Osteoblast (primary cell): Measurements from ENCODE around the gene NAALADL1. TPM values are rescaled to one million over a fixed set of nuclear protein-coding genes. Genes with fewer than 3 reads are reported as not detected.

Source experiments
- DNase-seq: peaks from one replicate; pipeline ENCODE4 v3.0.0; 2011; ENCODE audit warnings: low spot score, mixed read lengths; ENCODE audit not compliant: insufficient read length; ENCODE audit errors: missing footprints
- H2AFZ ChIP-seq: 2 replicates; pipeline ENCODE4 v1.6.0; 2011; ENCODE audit warnings: mild to moderate bottlenecking, low read length
- H3K27ac ChIP-seq: 2 replicates; pipeline ENCODE4 v1.5.1; 2011; ENCODE audit warnings: mild to moderate bottlenecking, low read depth, low read length, moderate library complexity
- H3K27me3 ChIP-seq: 2 replicates; pipeline ENCODE4 v1.6.0; 2012; ENCODE audit warnings: mild to moderate bottlenecking, control low read depth, inconsistent platforms, low read length, moderate library complexity; ENCODE audit not compliant: insufficient read depth
- H3K36me3 ChIP-seq: 2 replicates; pipeline ENCODE4 v1.5.1; 2011; ENCODE audit warnings: mild to moderate bottlenecking, low read length, control low read depth, moderate library complexity; ENCODE audit not compliant: insufficient read depth
- H3K4me1 ChIP-seq: 2 replicates; pipeline ENCODE4 v1.5.1; 2011; ENCODE audit warnings: mild to moderate bottlenecking, low read length, control low read depth, moderate library complexity; ENCODE audit not compliant: insufficient read depth
- H3K4me2 ChIP-seq: 2 replicates; pipeline ENCODE4 v1.6.0; 2011; ENCODE audit warnings: mild to moderate bottlenecking, low read length; ENCODE audit not compliant: insufficient read depth
- H3K4me3 ChIP-seq: fragments of 200-600 bp; sonication (generic); 3 replicates; pipeline ENCODE4 v1.5.1; 2012; ENCODE audit warnings: mild to moderate bottlenecking, low read length, inconsistent platforms; ENCODE audit not compliant: insufficient read depth
- H3K79me2 ChIP-seq: 2 replicates; pipeline ENCODE4 v1.6.0; 2012; ENCODE audit warnings: mild to moderate bottlenecking, low read length, control low read depth, inconsistent platforms; ENCODE audit not compliant: insufficient read depth
- H3K9me3 ChIP-seq: 2 replicates; pipeline ENCODE4 v1.5.1; 2011; ENCODE audit warnings: low read depth, low read length, control low read depth
- H4K20me1 ChIP-seq: 2 replicates; pipeline ENCODE4 v1.6.0; 2012; ENCODE audit warnings: mild to moderate bottlenecking, low read length, control low read depth; ENCODE audit not compliant: insufficient read depth
- total RNA-seq: library from RNA; depleted of rRNA; stranded (reverse); fragments of >200 nt; gene quantifications from 2 replicates; pipeline ENCODE4 v1.2.3, GENCODE V29; 2012
- TF ChIP-seq, protein P1 (sequence below): IDR thresholded peaks from 2 replicates; pipeline ENCODE4 v1.5.1; 2011; ENCODE audit warnings: mild to moderate bottlenecking, low read depth, low read length, moderate library complexity; ENCODE audit errors: extremely low read depth

Gene NAALADL1
- total RNA-seq, 1 donor, result 17.7 TPM

GRCh38 chr11:65043881-65044501 lies 14.4 kb downstream of the NAALADL1 start:
- H3K36me3 ChIP-seq, result peaks cover 2% of the 10 kb centered on the region
- H3K79me2 ChIP-seq, result peaks cover 6% of the 10 kb centered on the region
- peak; percentile 94 for DNase-seq
- no peak overlapping the region for H2AFZ ChIP-seq
- no peak overlapping the region for H3K4me3 ChIP-seq
- TF ChIP-seq, protein P1, sequence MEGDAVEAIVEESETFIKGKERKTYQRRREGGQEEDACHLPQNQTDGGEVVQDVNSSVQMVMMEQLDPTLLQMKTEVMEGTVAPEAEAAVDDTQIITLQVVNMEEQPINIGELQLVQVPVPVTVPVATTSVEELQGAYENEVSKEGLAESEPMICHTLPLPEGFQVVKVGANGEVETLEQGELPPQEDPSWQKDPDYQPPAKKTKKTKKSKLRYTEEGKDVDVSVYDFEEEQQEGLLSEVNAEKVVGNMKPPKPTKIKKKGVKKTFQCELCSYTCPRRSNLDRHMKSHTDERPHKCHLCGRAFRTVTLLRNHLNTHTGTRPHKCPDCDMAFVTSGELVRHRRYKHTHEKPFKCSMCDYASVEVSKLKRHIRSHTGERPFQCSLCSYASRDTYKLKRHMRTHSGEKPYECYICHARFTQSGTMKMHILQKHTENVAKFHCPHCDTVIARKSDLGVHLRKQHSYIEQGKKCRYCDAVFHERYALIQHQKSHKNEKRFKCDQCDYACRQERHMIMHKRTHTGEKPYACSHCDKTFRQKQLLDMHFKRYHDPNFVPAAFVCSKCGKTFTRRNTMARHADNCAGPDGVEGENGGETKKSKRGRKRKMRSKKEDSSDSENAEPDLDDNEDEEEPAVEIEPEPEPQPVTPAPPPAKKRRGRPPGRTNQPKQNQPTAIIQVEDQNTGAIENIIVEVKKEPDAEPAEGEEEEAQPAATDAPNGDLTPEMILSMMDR, result no peak
- no peaks in the 10 kb centered on the region for H3K9me3 ChIP-seq
- peaks cover 21% of the 10 kb centered on the region for H3K4me1 ChIP-seq
- no peaks in the 10 kb centered on the region for H3K27me3 ChIP-seq
- H3K27ac ChIP-seq, result no peak overlapping the region
- no peaks in the 10 kb centered on the region for H4K20me1 ChIP-seq
- no peak overlapping the region for H3K4me2 ChIP-seq

DNA sequence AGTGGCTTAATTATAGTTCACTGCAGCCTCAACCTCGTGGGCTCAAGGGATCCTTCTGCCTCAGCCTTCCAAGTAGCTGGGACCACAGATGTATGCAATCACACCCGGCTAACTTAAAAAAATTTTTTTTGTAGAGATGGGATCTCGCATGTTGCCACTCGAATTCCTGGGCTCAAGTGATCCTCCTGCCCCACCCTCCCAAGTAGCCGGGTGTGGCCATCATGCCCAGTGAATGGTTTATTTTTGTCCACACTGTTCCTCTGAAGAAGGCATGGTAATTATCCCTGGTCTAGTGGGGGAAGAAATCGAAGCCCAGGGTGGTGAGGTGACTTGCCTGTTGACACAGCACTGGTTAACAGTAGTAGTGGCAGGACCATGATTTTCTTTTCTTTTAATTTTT lies 15.5 kb downstream of the NAALADL1 start:
- no peaks in the 10 kb centered on the region for H3K9me3 ChIP-seq
- no peak overlapping the region for H3K4me3 ChIP-seq
- TF ChIP-seq, protein P1, result no peak
- no peak overlapping the region for H3K27ac ChIP-seq
- no peak overlapping the region for H2AFZ ChIP-seq
- peaks cover 6% of the 10 kb centered on the region for H3K79me2 ChIP-seq
- DNase-seq, result peak; percentile 4
- H4K20me1 ChIP-seq, result no peaks in the 10 kb centered on the region
- H3K4me1 ChIP-seq, result peaks cover 21% of the 10 kb centered on the region
- no peak overlapping the region for H3K4me2 ChIP-seq
- H3K36me3 ChIP-seq, result peaks cover 5% of the 10 kb centered on the region
- H3K27me3 ChIP-seq, result no peaks in the 10 kb centered on the region

DNA sequence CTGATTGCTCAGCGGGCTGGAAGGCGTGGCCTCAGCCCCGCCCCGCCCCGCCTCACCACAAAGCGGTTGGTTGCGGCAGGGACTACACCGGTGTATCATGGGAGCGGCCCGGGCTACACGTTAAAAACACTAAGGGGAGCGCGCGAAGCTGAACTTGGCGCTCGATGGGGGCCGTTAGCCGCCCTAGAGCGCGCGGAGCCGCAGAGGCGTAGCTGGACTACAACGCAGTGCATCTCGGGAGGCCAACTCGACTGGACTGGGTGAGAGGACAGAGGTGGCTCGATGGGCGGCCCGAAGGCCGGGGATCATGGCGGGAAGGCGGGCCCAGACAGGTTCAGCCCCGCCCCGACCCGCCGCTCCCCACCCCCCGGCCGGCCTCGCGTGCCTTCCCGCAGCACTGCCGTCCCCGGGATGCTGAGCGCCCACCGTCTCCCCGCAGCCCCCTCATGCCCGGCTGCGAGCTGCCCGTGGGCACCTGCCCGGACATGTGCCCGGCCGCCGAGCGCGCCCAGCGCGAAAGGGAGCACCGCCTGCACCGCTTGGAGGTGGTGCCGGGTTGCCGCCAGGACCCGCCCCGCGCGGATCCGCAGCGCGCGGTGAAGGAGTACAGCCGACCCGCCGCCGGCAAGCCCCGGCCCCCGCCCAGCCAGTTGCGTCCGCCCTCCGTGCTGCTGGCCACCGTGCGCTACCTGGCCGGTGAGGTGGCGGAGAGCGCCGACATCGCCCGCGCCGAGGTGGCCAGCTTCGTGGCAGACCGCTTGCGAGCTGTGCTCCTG lies 17.3 kb downstream of the NAALADL1 start, which contains the start of gene SAC3D1:
TSS of gene SAC3D1 (plus strand) at position 364 of the 776 bp plus-strand sequence. CDS start at position 447, 83 bp downstream.
- H3K9me3 ChIP-seq, result no peaks in the 10 kb centered on the region
- DNase-seq, result peak; percentile 100
- no peaks in the 10 kb centered on the region for H3K27me3 ChIP-seq
- peak within 1 kb of the TSS; percentile 81 for H3K4me2 ChIP-seq
- TF ChIP-seq, protein P1, result no peak
- peaks cover 6% of the 10 kb centered on the region for H3K79me2 ChIP-seq
- H3K27ac ChIP-seq, result peak within 1 kb of the TSS; percentile 66
- H3K4me1 ChIP-seq, result peaks cover 13% of the 10 kb centered on the region
- H3K36me3 ChIP-seq, result peaks cover 6% of the 10 kb centered on the region
- H3K4me3 ChIP-seq, result peak within 1 kb of the TSS; percentile 85
- H4K20me1 ChIP-seq, result no peaks in the 10 kb centered on the region
- H2AFZ ChIP-seq, result peak within 1 kb of the TSS; percentile 94

GRCh38 chr11:65040520-65040846 lies 17.9 kb downstream of the NAALADL1 start:
- H3K27me3 ChIP-seq, result no peaks in the 10 kb centered on the region
- H3K9me3 ChIP-seq, result no peaks in the 10 kb centered on the region
- no peak for DNase-seq
- H3K27ac ChIP-seq, result peak overlapping the region; percentile 66
- peaks cover 13% of the 10 kb centered on the region for H3K4me1 ChIP-seq
- H2AFZ ChIP-seq, result peak overlapping the region; percentile 94
- H3K4me2 ChIP-seq, result peak overlapping the region; percentile 81
- peak overlapping the region; percentile 85 for H3K4me3 ChIP-seq
- no peaks in the 10 kb centered on the region for H4K20me1 ChIP-seq
- H3K36me3 ChIP-seq, result peaks cover 6% of the 10 kb centered on the region
- peaks cover 6% of the 10 kb centered on the region for H3K79me2 ChIP-seq
- TF ChIP-seq, protein P1, result no peak
